Epithelial cell of prostate (primary cell): Measurements from ENCODE around the gene POFUT2.
A peak's percentile ranks its signal among the peaks of the same experiment; 100 is the strongest.

Source experiments
- DNase-seq: peaks from one replicate; pipeline ENCODE4 v3.0.0-alpha.2; 2011; ENCODE audit warnings: low read depth, low spot score
- H3K27ac ChIP-seq: fragments of 450-650 bp; 2 replicates; pipeline ENCODE4 v1.5.1; 2017; ENCODE audit warnings: mild to moderate bottlenecking

Gene POFUT2, protein sequence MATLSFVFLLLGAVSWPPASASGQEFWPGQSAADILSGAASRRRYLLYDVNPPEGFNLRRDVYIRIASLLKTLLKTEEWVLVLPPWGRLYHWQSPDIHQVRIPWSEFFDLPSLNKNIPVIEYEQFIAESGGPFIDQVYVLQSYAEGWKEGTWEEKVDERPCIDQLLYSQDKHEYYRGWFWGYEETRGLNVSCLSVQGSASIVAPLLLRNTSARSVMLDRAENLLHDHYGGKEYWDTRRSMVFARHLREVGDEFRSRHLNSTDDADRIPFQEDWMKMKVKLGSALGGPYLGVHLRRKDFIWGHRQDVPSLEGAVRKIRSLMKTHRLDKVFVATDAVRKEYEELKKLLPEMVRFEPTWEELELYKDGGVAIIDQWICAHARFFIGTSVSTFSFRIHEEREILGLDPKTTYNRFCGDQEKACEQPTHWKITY

DNA sequence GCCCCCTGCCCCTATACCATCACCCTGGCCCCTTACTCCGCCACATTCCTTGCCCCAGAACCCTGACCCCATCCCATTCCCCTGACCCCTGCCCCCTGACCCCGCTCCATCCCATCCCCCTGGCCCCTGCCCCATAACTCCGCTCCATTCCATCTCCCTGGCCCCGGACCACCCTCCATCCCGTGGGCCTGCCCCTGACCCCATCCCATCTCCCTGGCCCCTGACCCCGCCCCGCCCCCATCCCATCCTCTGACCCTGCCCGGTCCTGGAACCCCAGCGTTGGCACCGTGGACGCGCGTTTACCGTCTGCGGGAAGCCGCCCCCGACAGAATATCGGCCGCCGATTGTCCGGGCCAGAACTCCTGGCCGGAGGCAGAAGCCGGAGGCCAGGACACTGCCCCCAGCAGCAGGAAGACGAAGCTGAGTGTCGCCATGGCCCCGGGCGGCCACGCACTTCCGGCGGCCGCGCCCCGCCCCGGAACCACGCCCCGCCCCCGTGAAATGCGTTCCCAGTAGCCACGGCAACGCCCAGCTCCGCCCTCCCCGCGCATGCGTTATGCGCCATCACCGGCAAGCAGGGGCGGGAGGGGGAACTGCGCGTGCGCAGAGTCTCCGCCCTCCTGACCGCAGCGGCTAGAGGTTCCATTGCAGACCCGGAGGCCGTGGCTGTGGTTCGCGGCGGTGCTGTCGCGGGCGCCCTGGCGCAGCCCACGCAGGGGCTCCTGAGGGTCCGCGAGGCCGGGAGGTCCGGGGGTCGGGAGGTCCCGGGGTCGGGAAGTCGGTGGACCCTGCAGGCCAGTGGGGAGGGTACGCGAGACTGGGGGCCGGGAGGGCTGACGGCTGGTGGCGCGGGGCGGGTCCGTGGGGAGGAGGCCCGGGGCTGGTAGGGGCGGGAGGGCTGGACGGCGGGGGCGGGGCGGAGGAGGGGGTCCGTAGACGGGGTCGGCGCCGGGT lies at the start of gene POFUT2:
TSS of gene POFUT2 (minus strand) at position 458 of the 954 bp plus-strand sequence. CDS start at position 434, 24 bp downstream.
- DNase-seq = peak; percentile 45
- H3K27ac ChIP-seq = no peak within 1 kb of the TSS

- H3K27ac ChIP-seq = no peak overlapping the region
- DNase-seq = no peak
These were observed 49.2 kb upstream of the POFUT2 start for GRCh38 chr21:45336870-45337269.

- DNase-seq = no peak
- no peak overlapping the region for H3K27ac ChIP-seq
These were observed 48.8 kb upstream of the POFUT2 start for GRCh38 chr21:45336535-45336810.

GRCh38 chr21:45335761-45336534 lies 48.3 kb upstream of the POFUT2 start:
- H3K27ac ChIP-seq = no peak overlapping the region

GRCh38 chr21:45335151-45335760 lies 47.6 kb upstream of the POFUT2 start:
- H3K27ac ChIP-seq = no peak overlapping the region
- no peak for DNase-seq

More at GRCh38 chr21:45335761-45336534, 48.3 kb upstream of the POFUT2 start:
- no peak for DNase-seq

- no peak overlapping the region for H3K27ac ChIP-seq
- DNase-seq = no peak
These were observed 46.9 kb upstream of the POFUT2 start for GRCh38 chr21:45334591-45335081.

- no peak overlapping the region for H3K27ac ChIP-seq
- DNase-seq = no peak
These were observed 46.4 kb upstream of the POFUT2 start for GRCh38 chr21:45334134-45334533.

GRCh38 chr21:45333583-45334121 lies 46.0 kb upstream of the POFUT2 start:
- no peak for DNase-seq

DNA sequence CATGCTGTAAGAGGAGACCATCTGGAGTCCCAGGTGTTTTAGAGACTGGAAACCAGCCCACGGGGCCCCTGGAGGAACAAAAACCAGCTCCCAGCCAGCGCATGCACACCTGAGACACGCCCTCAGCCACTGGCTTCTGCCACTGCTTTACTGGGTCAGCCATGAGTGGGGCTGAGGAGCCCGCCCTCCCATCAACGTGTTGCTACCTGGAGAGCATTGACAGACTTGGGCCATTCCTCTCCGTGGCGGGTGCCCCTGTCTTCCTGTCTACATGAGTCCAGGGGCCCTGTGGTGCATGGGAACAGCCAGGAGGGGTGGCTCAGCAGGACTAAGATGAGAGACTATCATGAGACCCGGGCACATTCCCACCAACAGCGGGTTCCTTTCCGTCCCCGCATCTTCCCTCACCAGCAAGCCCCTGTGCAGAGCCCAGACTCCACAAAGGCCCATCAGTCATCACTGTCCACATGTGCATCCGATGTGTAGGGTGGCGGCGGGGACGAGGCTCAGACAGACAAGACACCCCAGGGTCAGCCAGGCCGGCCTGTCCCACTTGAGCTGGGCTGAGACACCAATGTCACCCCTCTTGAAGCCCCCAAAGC lies 45.4 kb upstream of the POFUT2 start:
- no peak for DNase-seq

More at GRCh38 chr21:45333583-45334121, 46.0 kb upstream of the POFUT2 start:
- no peak overlapping the region for H3K27ac ChIP-seq

GRCh38 chr21:45332415-45332814 lies 44.7 kb upstream of the POFUT2 start:
- H3K27ac ChIP-seq = no peak overlapping the region
- DNase-seq = no peak

More for the DNA sequence above, 45.4 kb upstream of the POFUT2 start:
- no peak overlapping the region for H3K27ac ChIP-seq

DNA sequence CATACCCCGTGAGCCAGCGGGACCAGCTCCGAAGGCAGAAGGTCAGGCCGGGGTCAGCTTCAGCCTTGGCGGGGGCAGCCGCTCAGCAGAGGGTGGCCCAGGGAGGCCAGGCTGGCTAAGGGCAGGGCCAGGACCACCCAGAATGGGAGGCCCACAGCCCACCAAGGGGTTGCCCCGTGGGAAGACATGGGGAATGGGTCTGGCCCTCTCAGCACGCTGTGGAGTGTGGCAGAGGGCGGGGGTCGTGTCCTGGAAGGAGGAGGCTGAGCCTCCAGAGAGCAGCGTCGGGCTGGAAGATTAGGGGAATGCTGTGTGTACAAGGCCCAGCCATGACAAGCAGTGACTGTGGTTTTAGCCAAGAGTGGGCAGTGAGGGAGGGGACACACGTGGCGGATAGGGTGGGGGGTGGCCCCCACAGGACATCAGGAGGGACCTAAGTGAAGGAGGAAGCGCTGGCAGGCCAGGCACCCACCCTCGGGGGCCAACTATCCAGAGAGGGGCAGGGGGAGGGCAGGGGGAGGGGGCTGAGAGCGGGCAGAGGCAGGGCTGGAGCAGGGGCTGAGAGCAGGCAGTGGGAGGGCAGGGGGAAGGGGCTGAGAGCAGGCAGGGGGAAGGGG lies 43.9 kb upstream of the POFUT2 start:
- H3K27ac ChIP-seq = no peak overlapping the region
- DNase-seq = no peak

DNA sequence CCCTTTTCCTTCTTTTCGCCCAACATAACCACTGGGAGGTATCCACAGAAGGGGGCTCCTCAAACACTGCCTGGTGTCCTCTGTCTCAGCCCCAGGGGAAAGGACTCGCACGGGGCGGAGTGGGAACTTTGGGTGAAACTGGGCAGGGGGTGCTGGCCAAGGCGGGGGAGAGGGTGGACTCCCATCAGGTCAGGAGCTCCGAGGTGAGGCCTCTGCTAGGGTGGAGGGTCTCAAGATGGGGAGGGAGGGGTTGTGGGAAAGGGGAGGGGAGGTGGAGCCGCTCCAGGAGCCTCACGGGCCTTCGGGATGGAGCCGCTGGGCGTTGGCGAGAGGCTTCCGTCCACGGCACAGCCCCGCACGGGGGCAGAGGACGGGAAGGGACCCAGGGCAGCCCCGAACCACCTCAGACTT lies 43.2 kb upstream of the POFUT2 start:
- no peak overlapping the region for H3K27ac ChIP-seq
- DNase-seq = no peak

DNA sequence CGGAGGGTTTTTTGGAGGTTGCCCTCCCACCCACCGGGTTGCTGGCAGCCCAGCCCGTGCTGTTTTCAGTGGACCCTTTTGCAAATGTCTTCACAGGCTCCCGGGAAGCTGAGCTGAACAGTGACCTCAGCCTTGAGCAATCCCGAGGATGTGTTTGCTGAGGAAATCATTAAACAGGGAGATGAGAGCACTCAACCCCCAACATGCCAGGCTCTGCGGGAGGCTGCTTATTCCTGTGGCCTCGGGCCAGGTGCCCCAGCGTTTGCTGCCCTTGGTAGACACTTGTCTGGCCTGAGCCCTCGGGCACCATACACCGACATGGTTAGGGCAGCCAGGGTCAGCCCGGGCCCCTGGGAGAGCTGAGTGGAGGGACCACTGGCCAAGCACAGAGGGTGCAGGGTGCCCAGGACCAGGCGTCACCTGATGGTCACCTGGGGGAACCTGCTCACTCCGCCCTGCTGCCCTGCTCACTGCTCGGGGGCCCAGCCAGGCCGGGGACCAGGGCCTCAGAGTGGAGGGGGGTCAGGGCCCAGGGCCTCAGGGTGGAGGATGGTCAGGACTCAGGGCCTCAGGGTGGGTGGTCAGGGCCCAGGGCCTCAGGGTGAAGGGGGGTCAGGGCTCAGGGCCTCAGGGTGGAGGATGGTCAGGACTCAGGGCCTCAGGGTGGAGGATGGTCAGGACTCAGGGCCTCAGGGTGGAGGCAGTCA lies 42.5 kb upstream of the POFUT2 start:
- no peak for DNase-seq
- H3K27ac ChIP-seq = no peak overlapping the region

DNA sequence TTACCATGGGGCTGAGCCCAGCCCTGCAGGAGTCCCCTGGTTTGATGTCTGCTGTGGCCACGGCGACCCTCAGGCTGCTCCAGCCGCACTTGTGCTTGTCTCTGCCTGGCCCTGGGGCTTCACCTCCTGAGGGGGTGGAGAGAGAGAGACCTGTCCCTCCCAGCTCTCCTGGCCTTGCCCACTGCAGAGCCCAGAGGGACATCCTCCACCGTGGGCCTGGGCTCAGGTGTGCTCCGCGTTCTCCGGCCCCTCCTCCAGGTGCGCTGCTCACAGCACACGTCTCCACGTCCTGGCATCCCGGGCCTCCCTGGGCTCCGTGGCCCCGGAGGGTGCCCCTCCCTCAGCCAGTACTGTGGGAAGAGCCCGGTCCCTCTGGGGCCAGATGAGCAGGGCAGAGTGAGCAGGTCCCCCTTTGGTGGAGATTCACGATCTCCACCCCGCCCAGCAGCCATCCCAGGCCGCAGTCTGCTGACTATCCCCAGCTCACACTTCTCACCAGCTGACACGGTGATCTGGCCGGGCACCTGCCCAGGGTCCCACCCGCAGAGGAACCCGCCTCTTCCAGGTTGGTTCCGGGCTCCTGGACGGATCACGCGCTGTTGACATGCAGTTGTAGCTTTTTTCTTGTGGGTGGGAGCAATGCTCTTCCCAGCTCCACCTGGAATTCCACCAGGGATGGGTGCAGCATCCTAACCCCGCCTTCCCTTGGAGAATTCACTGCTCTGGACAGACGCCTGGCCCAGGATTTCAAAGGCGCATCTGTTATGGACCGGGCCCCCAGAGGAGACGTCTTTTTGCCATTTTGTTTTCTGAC lies 41.8 kb upstream of the POFUT2 start:
- no peak for DNase-seq
- no peak overlapping the region for H3K27ac ChIP-seq

GRCh38 chr21:45328198-45329091 lies 40.8 kb upstream of the POFUT2 start:
- no peak overlapping the region for H3K27ac ChIP-seq

GRCh38 chr21:45327441-45328197 lies 39.9 kb upstream of the POFUT2 start:
- DNase-seq = no peak
- no peak overlapping the region for H3K27ac ChIP-seq

More at GRCh38 chr21:45328198-45329091, 40.8 kb upstream of the POFUT2 start:
- no peak for DNase-seq
